CD4-positive, alpha-beta T cell treated with Interleukin-6 for 4 hours (primary cell): ENCODE measurements around the gene SLC44A3.
A peak's percentile ranks its signal among the peaks of the same experiment; 100 is the strongest.

ENCODE experiments used
- DNase-seq: peaks from one replicate; pipeline ENCODE4 v3.0.0-alpha.2; 2020; ENCODE audit warnings: mixed read lengths

The SLC44A3 gene, protein sequence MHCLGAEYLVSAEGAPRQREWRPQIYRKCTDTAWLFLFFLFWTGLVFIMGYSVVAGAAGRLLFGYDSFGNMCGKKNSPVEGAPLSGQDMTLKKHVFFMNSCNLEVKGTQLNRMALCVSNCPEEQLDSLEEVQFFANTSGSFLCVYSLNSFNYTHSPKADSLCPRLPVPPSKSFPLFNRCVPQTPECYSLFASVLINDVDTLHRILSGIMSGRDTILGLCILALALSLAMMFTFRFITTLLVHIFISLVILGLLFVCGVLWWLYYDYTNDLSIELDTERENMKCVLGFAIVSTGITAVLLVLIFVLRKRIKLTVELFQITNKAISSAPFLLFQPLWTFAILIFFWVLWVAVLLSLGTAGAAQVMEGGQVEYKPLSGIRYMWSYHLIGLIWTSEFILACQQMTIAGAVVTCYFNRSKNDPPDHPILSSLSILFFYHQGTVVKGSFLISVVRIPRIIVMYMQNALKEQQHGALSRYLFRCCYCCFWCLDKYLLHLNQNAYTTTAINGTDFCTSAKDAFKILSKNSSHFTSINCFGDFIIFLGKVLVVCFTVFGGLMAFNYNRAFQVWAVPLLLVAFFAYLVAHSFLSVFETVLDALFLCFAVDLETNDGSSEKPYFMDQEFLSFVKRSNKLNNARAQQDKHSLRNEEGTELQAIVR

GRCh38 chr1:94819945-94820746 lies at the start of gene SLC44A3:
Gene SLC44A3 (plus strand): TSS chr1:94820357. CDS start chr1:94820452, 95 bp downstream.
- DNase-seq: peak; percentile 14

DNA sequence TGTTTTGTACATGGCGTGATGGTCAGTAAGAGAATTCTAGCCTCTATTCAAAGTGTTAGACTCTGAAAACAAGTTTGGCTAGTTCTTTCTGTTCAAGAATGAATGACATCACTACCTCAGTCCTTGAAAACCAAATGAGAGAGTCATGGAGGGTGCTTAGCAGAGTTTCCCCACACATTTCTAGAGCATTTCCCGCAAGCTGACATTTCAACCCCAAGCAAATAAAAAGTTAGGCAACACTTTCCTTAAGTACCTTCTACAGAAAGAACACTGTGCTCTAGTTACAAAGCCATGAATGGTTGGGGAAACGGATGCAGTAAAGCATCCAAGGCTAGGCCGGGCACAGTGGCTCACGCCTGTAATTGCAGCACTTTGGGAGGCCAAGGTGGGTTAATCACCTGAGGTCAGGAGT lies 47.9 kb upstream of the SLC44A3 start:
- no peak for DNase-seq

- DNase-seq: no peak
Measured at GRCh38 chr1:94772845-94773244, 47.3 kb upstream of the SLC44A3 start.

GRCh38 chr1:94773296-94773809 lies 46.8 kb upstream of the SLC44A3 start:
- DNase-seq: no peak

- no peak for DNase-seq
Measured at GRCh38 chr1:94773931-94774422, 46.2 kb upstream of the SLC44A3 start.

DNA sequence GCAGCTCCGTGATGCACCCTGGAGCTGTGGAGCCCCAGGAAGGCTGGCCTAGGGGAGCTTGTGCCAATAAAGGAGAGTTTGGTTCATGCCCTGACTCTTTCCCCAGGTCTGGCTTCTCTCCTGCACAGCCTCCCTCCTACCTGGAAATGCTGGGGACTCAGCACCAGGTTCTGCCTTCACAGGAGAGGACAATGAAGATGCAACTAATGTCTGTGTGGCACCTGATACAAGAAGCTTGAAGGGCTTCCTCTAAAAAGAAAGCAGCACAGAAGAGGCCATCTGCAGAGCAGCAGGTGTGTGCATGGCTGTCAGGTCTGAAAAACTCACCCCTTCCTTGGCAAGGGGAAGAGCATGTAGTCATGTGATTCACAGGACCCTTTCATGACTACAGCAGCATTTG lies 43.7 kb upstream of the SLC44A3 start:
- no peak for DNase-seq

DNA sequence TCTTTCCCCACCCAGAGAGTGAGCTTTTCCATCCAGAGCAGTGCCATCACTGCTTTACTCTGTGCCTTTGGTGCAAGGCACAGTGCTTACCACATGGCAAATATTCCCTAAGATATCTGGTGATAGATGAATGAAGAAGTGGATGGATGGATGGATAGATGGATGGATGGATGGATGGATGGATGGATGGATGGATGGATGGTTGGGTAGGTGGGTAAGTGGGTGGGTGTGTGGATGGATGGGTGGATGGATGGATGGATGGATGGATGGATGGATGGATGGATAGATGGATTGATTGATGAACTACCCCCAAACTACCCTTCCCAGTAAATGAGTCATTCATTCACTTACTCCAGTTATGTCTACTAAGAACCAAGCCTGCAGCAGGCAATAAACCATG lies 42.9 kb upstream of the SLC44A3 start:
- no peak for DNase-seq

DNA sequence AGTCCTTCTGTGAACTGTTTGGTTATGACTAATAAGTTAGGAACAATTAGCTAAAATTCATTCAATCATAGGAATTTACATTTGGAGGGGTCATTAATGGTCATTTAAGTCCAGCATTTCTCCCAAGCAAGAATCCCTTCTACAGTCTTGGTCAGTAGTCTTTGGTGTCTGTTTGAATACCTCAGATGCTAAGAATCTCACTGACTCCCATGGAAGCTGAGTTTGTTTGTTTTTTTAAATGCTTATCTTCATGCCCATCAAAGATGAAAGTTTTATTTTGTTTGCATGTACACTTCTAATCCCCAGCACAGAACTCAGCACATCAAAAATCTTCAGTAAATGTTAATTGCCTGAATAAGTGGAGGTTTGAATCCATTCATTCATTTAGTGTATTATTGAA lies 41.3 kb upstream of the SLC44A3 start:
- DNase-seq: no peak

DNA sequence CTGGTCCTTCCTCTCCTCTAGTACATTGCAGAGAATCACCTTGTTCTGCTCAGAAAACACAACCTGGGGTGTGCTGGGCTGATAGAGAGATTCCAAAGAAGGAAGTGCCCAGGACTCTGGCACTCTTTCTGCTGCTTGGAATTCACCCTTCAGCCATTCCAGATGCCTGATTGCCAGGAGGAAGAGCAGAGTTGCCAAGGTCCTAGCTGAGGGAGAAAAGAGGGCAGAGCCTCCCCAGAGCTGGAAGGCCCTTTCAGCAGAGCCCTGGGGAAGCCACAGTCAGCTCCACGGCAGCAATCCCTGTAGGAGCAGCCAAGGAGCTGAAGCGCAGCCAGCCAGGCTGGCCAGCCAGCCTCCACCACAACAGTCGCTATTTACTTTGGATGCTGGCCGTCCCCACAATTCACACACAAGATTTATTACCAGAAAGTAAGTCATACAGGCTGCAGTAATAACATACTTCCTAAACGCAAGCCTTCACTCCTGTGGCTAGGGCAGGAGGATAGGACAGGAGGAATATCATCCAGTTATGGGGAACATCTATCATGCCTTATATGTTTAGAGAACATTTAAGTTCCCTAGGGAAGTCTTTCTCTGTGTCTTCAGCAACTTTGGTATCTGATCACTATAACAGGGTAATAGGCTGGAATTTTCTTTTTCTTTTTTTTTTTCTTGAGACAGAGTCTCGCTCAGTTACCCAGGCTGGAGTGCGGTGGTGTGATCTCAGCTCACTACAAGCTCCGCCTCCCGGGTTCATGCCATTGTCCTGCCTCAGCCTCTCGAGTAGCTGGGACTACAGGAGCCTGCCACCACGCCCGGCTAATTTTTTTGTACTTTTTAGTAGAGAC lies 36.6 kb upstream of the SLC44A3 start:
- DNase-seq: no peak

DNA sequence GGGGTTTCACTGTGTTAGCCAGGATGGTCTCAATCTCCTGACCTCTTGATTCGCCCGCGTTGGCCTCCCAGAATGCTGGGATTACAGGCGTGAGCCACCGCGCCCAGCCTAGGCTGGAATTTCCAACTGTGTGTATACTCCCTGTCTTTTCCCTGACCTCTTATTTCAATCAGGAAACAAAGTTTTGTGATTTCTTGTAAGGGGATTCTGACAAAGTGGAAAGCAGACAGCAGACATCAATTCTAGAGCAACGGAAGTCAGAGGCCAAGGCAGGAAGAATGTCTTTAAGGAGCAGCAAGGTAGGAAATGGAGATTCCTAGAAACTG lies 36.0 kb upstream of the SLC44A3 start:
- no peak for DNase-seq

DNA sequence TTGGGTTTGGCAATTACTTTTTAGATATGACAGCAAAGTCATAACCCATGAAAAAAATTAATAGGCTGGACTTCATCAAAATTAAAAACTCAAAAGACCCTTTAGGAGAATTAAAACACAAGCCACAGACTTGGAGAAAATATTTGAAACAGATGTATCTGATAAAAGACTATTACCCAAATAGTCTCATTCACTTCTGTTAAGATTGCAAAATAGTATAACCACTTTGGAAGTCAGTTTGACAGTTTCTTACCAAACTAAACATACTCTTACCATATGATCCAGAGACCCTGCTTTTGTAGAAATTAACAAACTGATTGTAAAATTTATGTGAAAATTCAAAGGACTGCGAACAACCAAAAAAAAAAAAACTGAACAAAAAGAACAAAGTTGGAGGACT lies 32.5 kb upstream of the SLC44A3 start:
- no peak for DNase-seq

GRCh38 chr1:94790246-94790645 lies 29.9 kb upstream of the SLC44A3 start:
- no peak for DNase-seq

GRCh38 chr1:94790670-94791069 lies 29.5 kb upstream of the SLC44A3 start:
- no peak for DNase-seq

DNA sequence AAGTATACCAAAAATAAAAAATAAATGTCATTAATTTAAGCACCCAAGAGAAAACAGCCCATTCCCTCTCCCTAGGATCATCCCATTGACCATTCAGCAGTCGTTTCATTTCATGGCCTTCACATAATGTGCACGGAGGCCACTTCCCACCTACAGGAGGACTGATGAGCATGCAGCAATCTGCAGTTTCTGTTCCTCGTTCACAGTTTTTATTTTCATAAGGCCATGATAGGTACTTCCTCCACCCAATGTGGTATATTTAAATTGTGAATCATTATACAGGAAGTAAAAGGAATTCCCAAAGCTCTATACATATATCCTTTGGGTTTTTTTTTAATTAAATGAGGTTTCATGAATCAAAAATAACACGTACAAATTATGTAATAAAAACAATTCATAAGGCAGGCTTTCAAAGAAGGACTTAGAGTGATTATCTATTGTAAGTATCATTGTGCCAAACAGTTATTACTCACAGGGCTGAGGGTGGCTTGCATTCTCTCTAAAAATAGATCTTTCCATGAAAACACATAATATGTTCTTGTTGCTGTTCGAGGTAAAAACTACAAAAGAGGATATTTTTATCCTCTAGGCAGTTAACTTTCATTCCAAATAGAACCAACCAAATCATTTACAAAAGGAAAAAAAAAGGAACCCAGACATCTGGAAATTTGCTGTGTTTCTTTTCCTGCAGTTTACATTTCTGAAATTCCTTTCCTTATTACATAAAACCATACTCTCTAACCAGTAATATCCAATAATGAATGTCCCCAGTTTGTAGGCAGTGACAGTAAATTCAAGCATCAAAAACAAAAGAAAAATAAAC lies 27.5 kb upstream of the SLC44A3 start:
- no peak for DNase-seq

GRCh38 chr1:94793296-94793656 lies 26.9 kb upstream of the SLC44A3 start:
- no peak for DNase-seq

- DNase-seq: no peak
Measured at GRCh38 chr1:94795434-94795833, 24.7 kb upstream of the SLC44A3 start.

DNA sequence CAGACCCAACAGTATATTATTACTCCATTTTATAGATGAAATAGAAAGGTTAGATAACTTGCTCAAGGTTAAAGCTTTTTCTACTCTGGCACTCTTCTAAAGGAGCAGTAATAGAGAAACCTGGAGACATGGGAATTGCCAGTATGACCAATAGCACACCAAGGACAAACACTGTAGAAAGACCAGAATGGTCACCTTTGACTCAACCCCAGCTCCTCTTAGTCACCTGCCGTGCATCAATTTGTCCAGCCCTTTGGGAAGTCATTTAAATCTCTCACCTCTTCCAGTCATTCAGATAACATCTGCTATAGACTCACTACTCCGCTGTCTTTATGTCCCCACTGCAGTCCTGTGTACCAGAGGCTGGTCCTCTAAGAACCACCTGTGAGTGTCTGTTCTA lies 23.9 kb upstream of the SLC44A3 start:
- DNase-seq: no peak

GRCh38 chr1:94797291-94797690 lies 22.9 kb upstream of the SLC44A3 start:
- DNase-seq: no peak

- no peak for DNase-seq
Measured at GRCh38 chr1:94798054-94798453, 22.1 kb upstream of the SLC44A3 start.

DNA sequence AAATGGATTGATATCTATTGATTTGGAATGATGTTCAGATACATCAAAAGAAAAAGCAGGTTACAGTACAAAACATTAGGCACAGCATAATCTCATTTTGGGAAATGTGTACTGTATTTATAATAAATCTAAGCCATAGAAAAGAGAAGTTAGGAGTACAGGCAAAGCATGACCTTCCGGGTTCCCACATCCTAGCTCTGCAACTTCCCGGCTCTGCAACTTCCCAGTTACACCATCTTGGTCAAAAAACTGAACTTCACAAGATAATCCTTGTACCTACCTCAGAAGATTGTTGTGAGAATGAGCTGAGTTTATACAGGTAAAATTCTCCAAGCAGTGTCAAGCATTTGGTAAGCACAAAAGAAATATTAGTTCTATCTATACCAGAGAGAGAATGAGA lies 21.7 kb upstream of the SLC44A3 start:
- no peak for DNase-seq

DNA sequence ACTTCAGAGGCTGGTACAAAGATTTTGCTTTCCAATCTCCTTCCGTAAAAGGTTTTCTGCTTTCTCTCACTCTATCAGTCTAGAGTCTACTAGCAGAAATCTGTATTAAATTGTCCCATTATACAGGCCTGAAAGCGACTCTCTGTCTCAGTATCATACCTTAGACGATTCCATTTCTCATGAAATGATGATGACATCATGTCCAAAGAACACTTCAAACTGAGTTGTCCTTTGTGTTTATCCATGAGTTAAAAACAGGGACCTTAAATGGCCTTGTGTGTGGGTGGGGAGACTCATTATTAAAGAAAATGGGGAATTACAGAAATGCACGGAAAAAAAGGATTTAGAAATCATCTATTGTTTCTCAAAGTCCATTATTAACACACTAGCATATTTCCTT lies 21.0 kb upstream of the SLC44A3 start:
- no peak for DNase-seq
